ENCODE measurements around the gene IPO8. TPM values are rescaled to one million over a fixed set of nuclear protein-coding genes. Genes with fewer than 3 reads are reported as not detected.
A peak's percentile ranks its signal among the peaks of the same experiment; 100 is the strongest.

Gene IPO8
- 10 to 100 TPM; 15.8 to 45.4 TPM for total RNA-seq

- Histone ChIP-seq H3K9me3 (no peaks in the 10 kb centered on the region), H3K4me3 (peak within 1 kb of the TSS; percentile 88 to 96), H3K36me3 (replicated peaks in 1 of 2; ENCODE audit: insufficient read depth in 1 of 2, low read depth in 2 of 2) (no peaks in the 10 kb centered on the region), H3K27ac (peak within 1 kb of the TSS; percentile 77 to 90 (median 86)), H3K4me1 (peaks cover 39% of the 10 kb centered on the region), H3K27me3 (no peaks in the 10 kb centered on the region)
- TF ChIP-seq CTCF (IDR thresholded peaks at IDR 0.05) (peak in 5 of 7 experiments; percentile 10 to 52 (median 26)), POLR2A (IDR thresholded peaks at IDR 0.05) (peak; percentile 6 to 51 (median 48))
- intact Hi-C loops (cut with DNase I), result no loop called here
- peak; percentile 98 for ATAC-seq
- WGBS, 2 donors, result 0% methylated on average over 55 to 71 of the region's 71 CpGs
- DNase-seq, result peak; percentile 93 to 96 (median 94)
Measured at GRCh38 chr12:30695199-30696102, at the start of gene IPO8. Gene IPO8, minus strand, starts transcription at chr12:30695869. Its CDS starts 222 bp downstream, at chr12:30695647.

- intact Hi-C loops (cut with DNase I), result no loop called here
- Histone ChIP-seq H3K27ac (no peak overlapping the region), H3K36me3 (replicated peaks in 1 of 2; ENCODE audit: insufficient read depth in 1 of 2, low read depth in 2 of 2) (peaks cover 0 to 2% of the 10 kb centered on the region in 2 donors), H3K9me3 (no peaks in the 10 kb centered on the region), H3K4me1 (no peaks in the 10 kb centered on the region), H3K4me3 (no peak overlapping the region), H3K27me3 (no peaks in the 10 kb centered on the region)
- DNase-seq (no peak), ATAC-seq (no peak)
- WGBS, 2 donors, result 95 to 98% methylated on average over 2 of the region's 2 CpGs
- TF ChIP-seq POLR2A (IDR thresholded peaks at IDR 0.05) (no peak), CTCF (IDR thresholded peaks at IDR 0.05) (no peak)
Measured at GRCh38 chr12:30744321-30744720, 48.7 kb upstream of the IPO8 start.

GRCh38 chr12:30740274-30740673 is 44.6 kb upstream of the IPO8 start:
- H3K4me3 ChIP-seq, result no peak overlapping the region
- no peak for DNase-seq
- no peak overlapping the region for H3K27ac ChIP-seq
- no peak for ATAC-seq
- TF ChIP-seq CTCF (IDR thresholded peaks at IDR 0.05), result no peak
- no peak for TF ChIP-seq POLR2A (IDR thresholded peaks at IDR 0.05)
- H3K36me3 ChIP-seq (replicated peaks in 1 of 2; ENCODE audit: insufficient read depth in 1 of 2, low read depth in 2 of 2), result peaks cover 0 to 2% of the 10 kb centered on the region in 2 donors
- no peaks in the 10 kb centered on the region for H3K27me3 ChIP-seq
- no peaks in the 10 kb centered on the region for H3K4me1 ChIP-seq
- intact Hi-C loops (cut with DNase I), result no loop called here
- no peaks in the 10 kb centered on the region for H3K9me3 ChIP-seq

GRCh38 chr12:30739020-30739419 is 43.4 kb upstream of the IPO8 start:
- no peaks in the 10 kb centered on the region for H3K36me3 ChIP-seq (replicated peaks in 1 of 2; ENCODE audit: insufficient read depth in 1 of 2, low read depth in 2 of 2)
- no peaks in the 10 kb centered on the region for H3K9me3 ChIP-seq
- TF ChIP-seq POLR2A (IDR thresholded peaks at IDR 0.05), result no peak
- TF ChIP-seq CTCF (IDR thresholded peaks at IDR 0.05), result no peak
- H3K4me1 ChIP-seq, result no peaks in the 10 kb centered on the region
- no peak overlapping the region for H3K27ac ChIP-seq
- WGBS, 2 donors, result 89 to 94% methylated on average over 2 of the region's 2 CpGs
- H3K27me3 ChIP-seq, result no peaks in the 10 kb centered on the region
- H3K4me3 ChIP-seq, result no peak overlapping the region
- intact Hi-C loops (cut with DNase I), result no loop called here
- DNase-seq, result no peak
- ATAC-seq, result no peak
